ENCODE data around the gene ATXN1.

The ATXN1 gene

DNA sequence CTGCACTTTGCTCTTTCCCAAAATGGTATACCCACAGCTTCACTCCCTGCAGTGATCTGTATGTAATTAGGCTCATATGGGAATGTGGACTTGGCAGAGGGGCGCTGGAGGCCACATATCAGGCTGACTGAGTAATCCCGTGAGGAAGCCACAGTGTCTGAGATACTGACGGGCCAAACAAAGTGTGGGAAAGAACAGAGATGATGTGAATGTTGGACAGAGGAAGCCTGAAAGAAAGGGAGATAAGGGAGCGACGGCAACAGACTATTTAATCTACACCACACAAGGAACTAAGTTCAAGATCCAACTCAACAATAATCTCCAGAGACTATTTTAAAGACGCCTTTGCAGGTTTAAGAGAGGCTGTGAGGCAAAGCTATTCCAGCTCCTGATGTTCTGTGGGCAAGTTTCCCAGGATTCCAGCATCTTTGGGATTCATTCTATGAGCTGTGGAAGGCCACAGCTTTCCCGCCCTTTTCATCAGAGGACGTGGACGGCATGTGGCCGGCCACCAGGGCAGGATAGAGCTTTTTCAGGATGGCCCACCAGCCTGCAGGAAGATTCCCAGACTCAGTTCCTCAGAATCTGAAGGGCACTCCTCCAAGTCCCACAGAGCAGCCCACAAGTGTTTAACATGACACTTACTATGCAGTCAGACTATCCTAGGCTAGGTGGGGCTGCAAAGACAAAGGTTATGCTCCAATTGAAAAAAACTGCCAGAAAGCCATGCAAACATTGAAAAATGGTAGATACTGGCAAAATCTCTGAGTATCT lies 237.5 kb downstream of the ATXN1 start:
- DNase-seq, result no peak

DNA sequence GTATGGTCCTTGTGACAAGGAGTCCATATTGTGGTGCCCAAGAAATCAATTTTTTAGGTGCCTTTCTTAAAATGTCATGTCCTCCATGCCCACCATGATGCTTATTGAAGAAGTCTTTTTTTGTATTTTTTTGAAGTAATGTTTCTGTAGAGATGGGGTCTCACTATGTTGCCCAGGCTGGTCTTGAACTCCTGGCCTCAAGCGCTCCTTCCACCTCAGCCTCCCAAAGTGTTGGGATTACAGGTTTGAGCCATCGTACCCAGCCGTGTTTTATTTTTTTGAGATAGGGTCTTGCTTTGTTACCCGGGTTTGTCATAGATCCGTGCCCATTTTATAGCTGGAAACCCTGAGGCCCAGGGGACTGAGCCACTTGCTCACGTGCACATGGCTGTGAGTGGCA lies 238.3 kb downstream of the ATXN1 start:
- DNase-seq, result no peak

DNA sequence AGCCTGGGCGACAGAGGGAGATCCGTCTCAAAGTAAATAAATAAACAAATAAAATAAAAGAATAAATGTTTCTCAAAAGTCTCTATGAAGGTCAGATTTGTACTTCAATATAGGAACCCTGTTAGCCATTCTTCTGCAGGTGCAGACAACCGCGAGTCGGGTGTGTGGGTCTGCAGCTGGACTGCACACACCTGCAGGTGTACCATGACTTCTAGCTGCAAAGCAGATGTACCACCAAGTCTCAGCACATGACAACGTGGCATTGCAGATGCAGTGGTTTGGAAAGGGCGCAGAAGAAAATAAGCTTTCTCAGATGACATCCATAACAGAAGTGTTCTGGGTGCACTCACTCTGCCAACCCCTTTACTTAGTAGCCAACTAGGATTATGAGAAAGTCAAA lies 239.7 kb downstream of the ATXN1 start:
- no peak for DNase-seq

DNA sequence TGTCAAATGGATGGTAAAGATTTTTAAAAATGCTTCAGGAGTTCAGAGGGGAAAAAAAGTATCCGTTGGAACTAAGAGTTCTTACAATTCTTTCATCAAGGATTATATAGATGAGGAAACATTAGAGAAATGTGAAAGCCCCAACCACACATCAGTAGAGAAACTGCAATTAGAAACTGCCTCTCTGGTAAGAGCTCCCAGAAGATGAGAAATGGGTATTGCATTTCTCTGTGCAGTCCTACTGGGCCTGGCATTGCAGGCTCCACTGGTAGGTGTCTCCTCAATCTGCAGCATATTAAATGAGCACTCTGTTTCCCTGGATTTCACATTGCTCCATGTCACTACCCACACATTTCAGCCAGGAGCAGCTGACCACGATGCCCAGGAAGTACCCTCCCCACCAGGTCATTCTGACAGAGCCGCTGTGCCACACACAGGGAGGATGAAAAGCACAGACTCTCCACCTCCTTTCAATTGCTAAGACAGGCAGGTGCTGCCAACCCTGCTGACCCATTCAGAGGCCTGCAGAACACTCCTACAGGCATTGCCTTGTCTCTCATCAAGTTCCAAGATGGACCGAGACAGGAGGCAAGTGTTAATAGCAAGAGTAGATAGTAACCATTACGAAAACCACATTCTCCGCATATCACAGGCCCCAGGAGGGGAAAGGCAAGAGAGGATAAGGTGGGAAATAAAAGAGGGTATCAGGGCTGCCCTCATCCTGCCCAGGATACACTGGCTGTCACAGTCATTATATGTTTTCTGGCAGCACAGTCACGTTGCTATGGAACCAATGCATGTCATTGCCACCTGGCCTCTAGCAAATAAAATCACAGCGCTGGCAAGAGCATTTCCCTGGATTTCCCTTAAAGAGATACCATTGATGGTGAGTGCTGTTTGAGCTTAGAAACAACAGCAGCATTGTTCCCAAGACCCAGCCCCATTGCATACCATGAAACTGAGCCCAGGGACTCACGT lies 241.7 kb downstream of the ATXN1 start:
- no peak for DNase-seq

DNA sequence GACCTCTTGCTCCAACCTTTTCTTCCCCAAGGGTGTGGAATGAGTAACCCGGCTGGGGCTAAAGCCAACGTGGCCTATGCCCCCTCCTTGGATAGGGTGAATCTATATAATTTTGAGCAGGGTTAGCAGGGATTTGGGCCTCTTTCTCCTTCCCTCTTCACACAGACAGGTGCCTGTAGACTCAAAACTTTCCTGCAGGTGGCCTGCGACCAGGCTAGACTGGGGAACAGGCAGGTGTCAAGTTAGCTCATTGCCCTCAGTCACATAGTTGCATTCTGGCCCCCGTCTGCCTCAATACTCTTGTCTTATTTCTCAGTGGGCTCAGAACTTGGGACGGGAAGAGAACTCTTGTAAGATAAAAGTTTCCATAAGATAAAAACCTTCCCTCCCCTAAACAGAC lies 243.0 kb downstream of the ATXN1 start:
- DNase-seq, result no peak

DNA sequence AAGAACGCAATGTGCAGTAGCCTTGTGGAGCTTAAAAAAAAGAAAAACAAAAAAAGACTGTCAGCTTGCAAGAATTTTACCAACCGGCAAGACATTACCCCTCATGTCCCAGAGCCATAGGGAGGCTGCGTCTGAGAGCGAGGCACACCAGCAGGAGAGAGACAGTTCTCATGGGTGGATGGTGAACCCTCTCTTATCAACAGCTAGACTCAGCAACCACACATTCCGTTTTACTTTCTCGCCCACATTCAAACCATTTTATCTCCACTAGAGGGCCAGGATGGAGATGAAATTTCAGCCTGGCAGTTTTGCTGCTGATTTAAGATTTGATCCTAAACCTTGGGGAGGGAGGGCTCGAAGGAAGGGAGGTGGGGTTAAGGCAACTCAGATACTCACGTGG lies 247.0 kb downstream of the ATXN1 start:
- DNase-seq, result peak; percentile 42 to 44

DNA sequence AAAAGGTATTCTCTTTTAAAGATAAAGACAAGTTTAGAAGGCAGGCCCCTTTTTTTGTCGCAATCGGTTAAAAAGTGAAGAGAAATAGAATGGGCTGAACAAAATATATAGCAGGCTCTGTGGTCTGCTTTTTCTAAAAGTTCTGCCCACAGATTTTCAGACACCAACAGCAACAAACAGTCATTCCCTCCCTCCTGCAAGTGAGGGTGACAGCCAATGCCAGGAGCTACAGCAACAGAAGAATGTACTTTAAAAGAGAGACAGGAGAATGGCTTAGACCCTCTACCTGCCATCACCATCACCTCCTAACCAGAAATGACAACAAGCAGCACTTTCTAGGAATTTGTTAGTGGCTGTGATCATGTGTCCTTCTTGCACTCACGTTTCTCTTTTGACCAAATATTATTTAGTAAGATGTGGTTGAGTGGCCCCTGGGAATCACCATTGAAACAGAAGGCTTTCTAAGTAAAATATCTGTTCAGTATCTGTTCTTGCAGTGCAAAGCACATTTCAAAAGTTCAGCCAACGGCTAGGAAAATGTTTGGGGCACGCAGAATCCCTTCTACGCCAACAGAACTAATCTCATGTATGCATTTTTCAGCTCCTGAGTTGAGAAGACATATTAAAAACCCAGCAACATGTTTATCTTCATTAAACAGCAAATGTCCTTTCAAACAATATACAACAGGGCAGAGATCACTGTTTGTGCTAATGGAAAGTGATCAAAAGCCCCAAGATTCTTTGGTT lies 248.5 kb downstream of the ATXN1 start:
- no peak for DNase-seq

DNA sequence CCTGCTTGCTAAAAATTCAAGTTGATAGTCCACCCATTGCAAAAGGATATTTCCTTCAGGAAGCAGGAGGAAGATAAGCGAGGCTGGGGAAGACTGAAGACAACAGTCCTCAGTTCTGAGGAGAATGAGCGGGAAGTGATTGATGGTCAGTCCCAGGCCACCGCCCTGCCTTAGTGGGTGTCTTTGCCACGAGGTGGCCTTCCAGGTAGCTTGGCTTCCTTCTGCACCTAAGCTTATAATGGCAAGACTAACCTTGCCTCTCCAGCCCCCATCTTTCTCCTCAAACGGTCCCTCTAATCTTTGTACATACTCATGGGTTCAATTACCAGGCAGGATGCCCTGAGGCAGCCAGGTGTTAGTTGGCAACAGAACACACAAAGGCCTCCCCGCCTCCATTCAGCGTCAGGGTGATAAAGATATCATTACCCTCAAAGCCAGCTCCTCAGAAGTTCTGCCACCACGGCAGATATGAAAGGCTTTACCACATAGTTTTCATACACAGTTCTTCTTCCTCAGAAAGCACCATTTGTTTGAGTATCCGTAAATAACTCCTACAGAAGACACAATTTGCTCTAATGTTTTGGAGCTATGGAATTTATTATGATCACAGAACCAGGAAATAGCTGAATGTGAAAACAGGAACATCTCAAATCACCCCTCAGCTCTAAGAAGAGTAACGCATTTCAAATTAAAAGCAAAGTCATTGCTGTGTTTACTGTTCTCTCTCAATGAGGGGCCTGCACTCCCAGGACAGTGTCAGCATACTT lies 249.4 kb downstream of the ATXN1 start:
- DNase-seq, result peak in 1 of 2 donors; percentile 18

DNA sequence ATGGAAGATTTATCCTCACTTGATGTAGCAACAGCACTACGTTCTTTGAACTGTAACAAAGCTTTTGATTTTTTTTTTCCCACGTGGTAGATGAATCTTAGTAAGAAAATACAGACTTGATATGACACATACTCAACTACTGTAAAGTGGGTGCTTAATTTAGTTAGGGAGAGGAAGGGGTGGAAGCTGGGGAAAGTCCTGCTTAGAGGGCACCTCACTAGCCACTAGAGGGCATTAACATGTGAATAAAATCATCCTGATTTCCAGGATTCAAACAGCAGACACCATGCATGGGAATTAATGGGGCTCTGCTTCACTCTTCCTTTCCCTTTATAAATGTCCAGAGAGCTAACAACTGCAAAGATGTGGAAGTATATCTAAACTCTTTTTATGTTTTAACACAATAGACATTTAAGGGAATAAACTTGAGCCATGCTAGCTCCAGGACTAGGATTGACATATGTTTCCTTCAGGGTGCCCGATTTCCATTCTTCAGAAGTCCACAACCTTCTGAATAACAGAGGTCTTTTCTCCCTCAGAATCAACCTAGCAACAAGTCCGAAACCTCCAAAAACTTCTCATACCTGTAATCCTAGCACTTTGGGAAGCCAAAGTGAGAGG lies 250.1 kb downstream of the ATXN1 start:
- peak; percentile 39 to 49 for DNase-seq

DNA sequence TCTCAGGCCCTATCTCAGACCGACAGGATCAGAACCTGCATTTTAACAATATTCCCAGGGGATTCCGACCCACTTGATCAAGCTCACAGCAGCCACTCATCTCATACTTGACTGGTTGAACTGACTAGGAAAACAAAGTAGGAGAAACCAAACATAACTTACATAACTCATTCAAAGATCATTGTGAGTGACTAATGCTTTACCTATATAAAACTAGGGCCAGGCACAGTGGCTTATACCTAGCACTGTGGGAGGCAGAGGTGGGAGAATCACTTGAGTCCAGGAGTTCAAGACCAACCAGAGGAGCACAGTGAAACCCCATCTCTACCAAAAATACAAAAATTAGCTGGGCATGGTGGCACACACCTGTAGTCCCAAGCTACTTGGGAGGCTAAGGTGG lies 251.0 kb downstream of the ATXN1 start:
- DNase-seq, result no peak

DNA sequence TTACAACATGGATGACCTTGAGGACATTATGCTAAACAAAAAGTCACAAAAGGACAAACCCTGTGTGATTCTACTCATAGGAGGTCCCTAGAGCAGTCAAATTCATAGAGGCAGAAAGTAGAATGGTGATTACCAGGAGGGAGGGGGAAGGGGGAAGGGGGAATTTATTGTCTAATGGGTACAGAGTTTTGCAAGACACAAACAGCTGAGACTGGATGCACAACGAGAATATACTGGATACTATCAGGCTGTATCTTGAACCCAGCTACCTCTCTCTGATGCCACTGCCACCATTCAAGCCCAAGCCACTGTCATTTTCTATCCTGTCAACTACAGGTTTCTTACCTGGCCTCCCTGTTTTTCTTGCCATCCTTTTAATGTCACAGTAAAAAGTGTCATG lies 252.3 kb downstream of the ATXN1 start:
- no peak for DNase-seq

DNA sequence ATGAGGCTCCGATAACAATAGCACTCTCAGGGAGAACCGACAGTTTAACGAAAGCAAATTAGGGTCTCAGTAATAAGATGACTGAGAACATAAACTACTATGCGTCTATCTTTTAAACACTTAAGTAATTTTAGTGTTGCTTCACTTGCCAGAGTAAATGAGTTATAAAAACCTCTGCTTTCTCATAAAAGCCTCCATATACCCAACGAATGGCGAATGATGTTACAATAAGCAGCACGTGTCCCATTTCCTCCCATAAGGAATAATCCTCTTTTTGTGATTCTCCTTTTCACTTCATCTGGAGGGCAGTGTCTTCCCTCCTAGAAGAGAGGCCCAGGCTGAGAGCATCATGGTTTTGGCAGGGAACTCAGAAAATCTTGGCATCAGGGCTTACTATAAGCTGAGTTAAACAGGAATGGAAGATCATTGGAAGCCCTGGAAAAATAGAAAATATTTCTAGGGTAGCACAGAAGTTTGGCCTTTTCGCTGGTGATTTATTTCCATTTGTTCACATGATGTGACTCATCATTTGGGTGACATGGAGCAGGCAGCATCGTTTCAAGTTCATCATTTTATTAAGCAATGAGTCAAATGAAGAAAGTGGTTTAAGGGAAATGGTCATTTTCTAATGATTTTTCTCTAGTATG lies 255.4 kb downstream of the ATXN1 start:
- DNase-seq, result peak; percentile 51 to 62

DNA sequence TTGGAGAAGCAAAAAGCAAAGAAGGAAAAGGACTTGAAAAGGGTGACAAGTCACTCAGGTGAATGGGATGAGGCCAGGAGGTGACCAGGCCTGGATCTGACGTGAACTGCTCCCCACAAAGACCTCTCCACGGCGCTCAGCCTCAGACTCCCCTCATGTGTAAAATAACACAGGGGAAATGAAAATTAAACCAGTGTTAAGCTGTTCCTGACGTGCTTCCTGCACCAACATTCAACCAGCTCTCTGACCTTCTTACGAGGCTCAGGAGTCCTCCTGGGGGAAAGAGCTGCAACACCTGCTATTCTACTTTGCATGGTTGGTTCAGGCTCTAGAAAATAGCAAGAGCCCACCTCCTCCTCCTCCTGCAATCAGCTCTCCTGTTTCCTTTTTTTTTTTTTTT lies 256.7 kb downstream of the ATXN1 start:
- no peak for DNase-seq

DNA sequence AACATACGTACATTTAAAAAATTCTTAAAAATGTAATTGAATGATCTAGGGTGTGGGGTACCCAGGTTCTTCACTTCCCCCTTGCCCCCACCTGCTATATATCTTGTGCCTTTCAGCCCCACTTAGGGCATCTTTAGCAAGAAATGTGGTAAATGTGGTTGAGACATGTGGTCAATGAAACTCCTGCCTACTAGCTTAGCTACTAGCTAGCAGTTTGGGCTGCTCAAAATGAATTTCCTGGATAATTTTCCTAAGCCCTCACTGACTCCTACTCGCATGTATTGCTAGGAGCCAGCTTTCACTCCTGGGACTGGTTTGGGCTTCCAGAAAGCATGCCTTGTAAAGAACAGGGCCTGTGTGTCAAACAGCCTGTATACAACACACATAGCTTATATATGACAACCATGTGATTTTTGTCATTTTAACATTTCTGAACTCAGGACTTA lies 257.3 kb downstream of the ATXN1 start:
- DNase-seq, result peak in 1 of 2 donors; percentile 30

DNA sequence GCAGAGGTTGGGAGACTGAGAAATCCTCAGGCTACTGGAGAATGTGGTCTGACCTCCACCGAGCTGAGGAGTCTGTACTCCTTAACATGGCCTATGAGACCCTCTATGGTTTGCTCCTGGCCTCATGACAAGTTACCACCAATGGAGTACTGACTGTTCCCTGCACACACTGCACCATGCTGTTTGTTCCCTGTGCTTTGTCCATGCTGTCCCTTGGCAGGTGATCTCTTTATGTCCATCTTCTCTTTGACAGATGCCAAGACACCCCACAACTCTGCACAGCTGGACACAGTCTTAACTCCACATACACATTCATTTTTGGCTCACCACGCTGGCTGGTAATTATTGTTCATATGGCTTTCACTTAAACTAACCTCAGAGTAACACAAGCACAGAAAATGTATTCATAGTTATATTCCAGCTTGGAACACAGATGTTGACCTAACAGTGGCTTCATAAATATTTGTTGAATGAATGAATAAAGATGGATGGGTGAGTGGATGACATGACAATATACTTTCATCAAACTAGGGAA lies 258.0 kb downstream of the ATXN1 start:
- no peak for DNase-seq

DNA sequence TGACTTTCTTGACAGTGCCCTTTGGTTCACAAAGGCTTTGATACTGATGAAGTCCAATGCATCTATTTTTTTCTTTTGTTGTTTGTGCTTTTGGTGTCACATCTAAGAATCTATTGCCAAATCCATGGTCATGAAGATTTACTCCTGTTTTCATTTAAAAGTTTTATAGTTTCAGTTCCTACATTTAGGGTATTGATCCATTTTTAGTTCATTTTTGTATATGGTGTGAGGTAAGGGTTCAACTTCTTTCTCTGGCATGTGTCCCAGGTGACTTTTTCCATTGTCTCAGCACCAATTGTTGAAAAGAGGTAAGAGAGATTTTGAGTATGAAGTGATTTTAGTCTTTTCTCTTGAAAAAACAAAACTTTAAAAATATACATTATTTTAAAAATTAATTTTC lies 262.3 kb downstream of the ATXN1 start:
- DNase-seq, result no peak

DNA sequence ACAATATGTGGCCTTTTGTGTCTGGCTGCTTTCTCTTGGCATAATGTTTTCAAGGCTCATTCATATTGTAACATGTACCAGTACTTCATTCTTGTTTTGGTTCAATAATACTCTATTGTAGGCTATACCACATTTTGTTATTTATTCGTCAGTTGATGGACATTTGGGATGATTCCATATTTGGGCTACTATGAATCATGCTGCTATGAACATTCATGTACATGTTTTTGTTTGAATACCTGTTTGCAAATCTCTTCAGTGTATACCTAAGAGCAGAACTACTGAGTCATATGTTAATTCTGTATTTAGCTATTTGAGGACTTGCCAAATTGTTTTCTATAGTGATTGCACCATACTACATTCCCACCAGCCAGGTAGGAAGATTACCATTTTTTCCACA lies 263.0 kb downstream of the ATXN1 start:
- DNase-seq, result no peak

DNA sequence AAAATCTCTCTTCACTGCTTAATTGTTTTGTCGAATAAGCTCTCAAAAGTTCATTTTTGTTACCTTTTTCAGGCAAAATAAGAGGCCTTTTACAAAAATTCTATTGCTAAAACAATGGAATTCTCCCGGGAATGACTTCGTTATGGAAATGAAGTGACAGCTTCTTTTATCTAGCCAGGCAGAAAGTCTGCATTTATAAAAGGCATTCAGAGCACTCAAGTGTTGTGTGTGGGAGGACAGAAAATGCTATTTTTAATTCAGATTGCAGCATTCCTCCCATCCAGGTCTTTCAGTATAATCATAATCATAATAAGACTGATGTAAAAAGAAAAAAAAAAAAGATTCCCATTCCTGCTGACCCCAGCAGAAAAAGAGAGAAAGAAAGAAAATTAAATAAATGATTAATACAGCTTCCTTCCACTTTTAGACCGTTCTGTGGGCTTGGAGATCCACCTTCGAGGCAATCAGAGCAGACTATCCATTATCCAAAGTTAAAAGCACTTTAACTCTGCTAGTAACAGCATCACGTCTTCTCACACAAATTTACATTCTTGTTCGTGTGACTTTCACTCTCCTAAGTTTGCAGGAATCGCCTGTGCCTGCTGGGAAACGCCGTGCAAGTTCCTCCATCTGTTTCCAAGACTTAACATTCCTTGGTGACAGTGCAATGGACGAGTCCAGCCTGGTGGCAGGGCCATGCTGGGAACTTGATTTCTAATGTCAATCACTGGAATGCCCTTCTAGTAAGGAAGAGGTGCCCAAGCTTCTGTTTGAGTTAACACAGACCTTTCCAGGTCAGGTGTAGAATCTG lies 264.1 kb downstream of the ATXN1 start:
- DNase-seq, result no peak

DNA sequence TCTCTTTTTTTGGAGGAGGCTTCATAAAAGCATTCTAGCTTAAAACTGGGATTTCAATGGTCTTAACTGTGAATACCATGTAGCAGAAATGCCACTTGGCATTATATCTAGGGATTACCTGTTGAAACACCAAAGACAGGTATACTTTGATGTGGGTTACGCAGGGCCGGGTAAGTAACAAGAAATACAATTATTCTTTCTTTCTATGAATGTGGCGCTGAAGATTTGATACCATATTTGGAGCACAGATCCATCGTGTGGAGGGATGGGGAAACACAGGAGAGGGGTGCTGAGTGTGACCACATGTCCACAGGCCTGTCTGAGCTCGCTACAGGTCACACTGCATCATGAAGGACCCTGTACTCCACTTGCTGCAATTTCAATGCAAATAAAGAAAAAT lies 265.1 kb downstream of the ATXN1 start:
- DNase-seq, result no peak

DNA sequence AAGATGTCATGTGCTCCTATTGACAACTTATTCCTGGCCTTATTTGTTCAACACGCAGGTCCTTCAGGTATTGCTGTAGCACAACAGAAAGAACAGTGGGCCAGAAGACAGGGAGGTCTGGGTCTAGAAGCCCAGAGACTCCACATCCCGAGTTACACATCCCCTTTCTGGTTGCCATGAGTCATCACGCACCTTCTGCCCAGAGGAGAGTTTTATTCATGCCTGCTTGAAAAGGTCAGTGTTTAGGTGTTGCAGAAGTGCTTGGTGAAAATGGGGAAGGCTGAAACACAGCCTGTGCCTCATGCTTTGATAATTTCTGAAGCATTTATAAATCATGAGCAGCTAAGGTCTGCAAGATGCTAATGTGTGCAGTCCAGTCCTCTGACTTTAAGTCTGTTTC lies 266.5 kb downstream of the ATXN1 start:
- DNase-seq, result peak; percentile 9 to 17
